HepG2 (cell line): Measurements from ENCODE around the gene STK32C. TPM values are rescaled to one million over a fixed set of nuclear protein-coding genes. Genes with fewer than 3 reads are reported as not detected.

ENCODE experiments used
- CAMTA2 ChIP-seq: sonication (generic); formaldehyde crosslinking; IDR thresholded peaks from 2 replicates; pipeline ENCODE4 v1.4.0; 2020; ENCODE audit warnings: mild to moderate bottlenecking, missing genetic modification reagents, borderline replicate concordance
- EEA1 ChIP-seq: sonication (generic); formaldehyde crosslinking; IDR thresholded peaks from 2 replicates; pipeline ENCODE4 v1.5.1; 2020; ENCODE audit warnings: mild to moderate bottlenecking, missing genetic modification reagents, borderline replicate concordance
- ELF4 ChIP-seq: sonication (generic); formaldehyde crosslinking; IDR thresholded peaks from 2 replicates; pipeline ENCODE4 v1.5.0; 2020; ENCODE audit warnings: missing genetic modification reagents, mild to moderate bottlenecking, moderate library complexity, borderline replicate concordance
- EP300 ChIP-seq, 3 experiments: sonication (generic) in 1 of 3; formaldehyde crosslinking in 1 of 3; IDR thresholded peaks; 2 replicates each; pipeline versions ENCODE4 v1.5.1 to v1.6.1; 2011 to 2020; ENCODE audit warnings: low read depth in 2 of 3, low read length in 2 of 3, borderline replicate concordance in 1 of 3, improper control_type of control experiment in 1 of 3, mild to moderate bottlenecking in 1 of 3, missing genetic modification reagents in 1 of 3, moderate library complexity in 1 of 3
- FOSL2 ChIP-seq: sonication (generic); formaldehyde crosslinking; IDR thresholded peaks from 2 replicates; pipeline ENCODE4 v1.4.0; 2020; ENCODE audit warnings: missing genetic modification reagents
- FOXO1 ChIP-seq: sonication (generic); formaldehyde crosslinking; IDR thresholded peaks from 2 replicates; pipeline ENCODE4 v1.4.0; 2020; ENCODE audit warnings: missing genetic modification reagents
- GPN1 ChIP-seq: sonication (generic); formaldehyde crosslinking; IDR thresholded peaks from 2 replicates; pipeline ENCODE4 v1.5.1; 2020; ENCODE audit warnings: missing genetic modification reagents, borderline replicate concordance
- HNF1B ChIP-seq: sonication (generic); formaldehyde crosslinking; IDR thresholded peaks from 2 replicates; pipeline ENCODE4 v1.5.1; 2020; ENCODE audit warnings: mild to moderate bottlenecking, moderate library complexity, missing genetic modification reagents
- HOXA5 ChIP-seq: sonication (generic); formaldehyde crosslinking; IDR thresholded peaks from 2 replicates; pipeline ENCODE4 v1.4.0; 2020; ENCODE audit warnings: missing genetic modification reagents
- MYC ChIP-seq: sonication (generic); formaldehyde crosslinking; IDR thresholded peaks from 2 replicates; pipeline ENCODE4 v1.9.0; 2021; ENCODE audit warnings: missing genetic modification reagents, borderline replicate concordance
- THAP7 ChIP-seq: sonication (generic); formaldehyde crosslinking; IDR thresholded peaks from 2 replicates; pipeline ENCODE4 v1.8.1; 2023; ENCODE audit warnings: mild to moderate bottlenecking, missing genetic modification reagents
- ZBTB8A ChIP-seq: sonication (generic); formaldehyde crosslinking; IDR thresholded peaks from 2 replicates; pipeline ENCODE4 v1.4.0; 2020; ENCODE audit warnings: mild to moderate bottlenecking, low read depth, missing genetic modification reagents, borderline replicate concordance
- ZNF232 ChIP-seq: sonication (generic); formaldehyde crosslinking; IDR thresholded peaks from 2 replicates; pipeline ENCODE4 v1.4.0; 2020; ENCODE audit warnings: missing genetic modification reagents, borderline replicate concordance
- ZNF879 ChIP-seq: sonication (generic); formaldehyde crosslinking; IDR thresholded peaks from 2 replicates; pipeline ENCODE4 v1.8.1; 2023; ENCODE audit warnings: missing genetic modification reagents
- polyA plus RNA-seq, 8 experiments: library from polyadenylated mRNA; depleted of rRNA in 3 of 8; stranded (reverse) in 7 of 8; unstranded in 1 of 8; fragments of >200 nt; fragmentation: Illumina TruSeq in 4 of 8; extraction: Trizol in 4 of 8; gene quantifications; 2 replicates each; pipeline versions ENCODE4 v1.2.1 to v1.2.3, GENCODE V29; 2011 to 2016; ENCODE audit warnings: low read depth in 4 of 8, missing spikeins in 1 of 8, mixed read lengths in 1 of 8; ENCODE audit not compliant: insufficient read depth in 1 of 8
- total RNA-seq, 5 experiments: library from RNA; depleted of rRNA; stranded (reverse); fragments of >200 nt; fragmentation: Illumina TruSeq; extraction: Trizol; gene quantifications; 2 replicates each; pipeline ENCODE4 v1.2.3, GENCODE V29; 2016; ENCODE audit warnings: low read depth in 1 of 5
- TF ChIP-seq, protein P1 (sequence below): sonication (generic); formaldehyde crosslinking; IDR thresholded peaks from 2 replicates; pipeline ENCODE4 v1.4.0; 2020; ENCODE audit warnings: missing genetic modification reagents
- TF ChIP-seq, protein P2 (sequence below): sonication (generic); formaldehyde crosslinking; IDR thresholded peaks from 2 replicates; pipeline ENCODE4 v1.8.0; 2023; ENCODE audit warnings: mild to moderate bottlenecking, missing genetic modification reagents
- TF ChIP-seq, protein P3 (sequence below): sonication (generic); formaldehyde crosslinking; IDR thresholded peaks from 2 replicates; pipeline ENCODE4 v1.5.0; 2020; ENCODE audit warnings: mild to moderate bottlenecking, missing genetic modification reagents, moderate library complexity
- TF ChIP-seq, protein P4 (sequence below): sonication (generic); formaldehyde crosslinking; IDR thresholded peaks from 2 replicates; pipeline ENCODE4 v1.9.0; 2021; ENCODE audit warnings: missing genetic modification reagents, mild to moderate bottlenecking, borderline replicate concordance

The STK32C gene
- total and polyA plus RNA-seq, 2 of the 13 experiments (the other 11 are each of a cell fraction or from before 2014, with no cell fraction given) = 10.9 to 19.4 TPM

GRCh38 chr10:132311338-132311939 lies 3.7 kb upstream of the STK32C start (continued):
- TF ChIP-seq THAP7 (CRISPR knock-in tag) (no peak), EEA1 (no peak), FOSL2 (CRISPR knock-in tag) (peak; percentile 91), HOXA5 (CRISPR knock-in tag) (no peak), MYC (CRISPR knock-in tag) (peak; percentile 28; the same call in 1 of the 2 replicates), HNF1B (CRISPR knock-in tag) (no peak), ZNF232 (CRISPR knock-in tag) (no peak), ELF4 (CRISPR knock-in tag) (no peak), FOXO1 (CRISPR knock-in tag) (no peak), EP300 (IDR thresholded peaks at IDR 0.05; ENCODE audit: low read depth in 2 of 2, low read length in 2 of 2) (no peak), EP300 (CRISPR knock-in tag; IDR thresholded peaks at IDR 0.05; ENCODE audit: borderline replicate concordance) (peak; percentile 35; the same call in 1 of the 2 replicates), GPN1 (CRISPR knock-in tag) (no peak), ZBTB8A (no peak), ZNF879 (no peak), CAMTA2 (CRISPR knock-in tag) (no peak)
- TF ChIP-seq, protein P1, sequence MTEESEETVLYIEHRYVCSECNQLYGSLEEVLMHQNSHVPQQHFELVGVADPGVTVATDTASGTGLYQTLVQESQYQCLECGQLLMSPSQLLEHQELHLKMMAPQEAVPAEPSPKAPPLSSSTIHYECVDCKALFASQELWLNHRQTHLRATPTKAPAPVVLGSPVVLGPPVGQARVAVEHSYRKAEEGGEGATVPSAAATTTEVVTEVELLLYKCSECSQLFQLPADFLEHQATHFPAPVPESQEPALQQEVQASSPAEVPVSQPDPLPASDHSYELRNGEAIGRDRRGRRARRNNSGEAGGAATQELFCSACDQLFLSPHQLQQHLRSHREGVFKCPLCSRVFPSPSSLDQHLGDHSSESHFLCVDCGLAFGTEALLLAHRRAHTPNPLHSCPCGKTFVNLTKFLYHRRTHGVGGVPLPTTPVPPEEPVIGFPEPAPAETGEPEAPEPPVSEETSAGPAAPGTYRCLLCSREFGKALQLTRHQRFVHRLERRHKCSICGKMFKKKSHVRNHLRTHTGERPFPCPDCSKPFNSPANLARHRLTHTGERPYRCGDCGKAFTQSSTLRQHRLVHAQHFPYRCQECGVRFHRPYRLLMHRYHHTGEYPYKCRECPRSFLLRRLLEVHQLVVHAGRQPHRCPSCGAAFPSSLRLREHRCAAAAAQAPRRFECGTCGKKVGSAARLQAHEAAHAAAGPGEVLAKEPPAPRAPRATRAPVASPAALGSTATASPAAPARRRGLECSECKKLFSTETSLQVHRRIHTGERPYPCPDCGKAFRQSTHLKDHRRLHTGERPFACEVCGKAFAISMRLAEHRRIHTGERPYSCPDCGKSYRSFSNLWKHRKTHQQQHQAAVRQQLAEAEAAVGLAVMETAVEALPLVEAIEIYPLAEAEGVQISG (CRISPR knock-in tag) = 0 out of 2 replicates have a peak, but pooled peaks have one; percentile 7
- TF ChIP-seq, protein P2, sequence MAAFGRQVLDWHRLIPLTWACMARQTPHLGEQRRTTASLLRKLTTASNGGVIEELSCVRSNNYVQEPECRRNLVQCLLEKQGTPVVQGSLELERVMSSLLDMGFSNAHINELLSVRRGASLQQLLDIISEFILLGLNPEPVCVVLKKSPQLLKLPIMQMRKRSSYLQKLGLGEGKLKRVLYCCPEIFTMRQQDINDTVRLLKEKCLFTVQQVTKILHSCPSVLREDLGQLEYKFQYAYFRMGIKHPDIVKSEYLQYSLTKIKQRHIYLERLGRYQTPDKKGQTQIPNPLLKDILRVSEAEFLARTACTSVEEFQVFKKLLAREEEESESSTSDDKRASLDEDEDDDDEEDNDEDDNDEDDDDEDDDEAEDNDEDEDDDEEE = no peak
- TF ChIP-seq, protein P3, sequence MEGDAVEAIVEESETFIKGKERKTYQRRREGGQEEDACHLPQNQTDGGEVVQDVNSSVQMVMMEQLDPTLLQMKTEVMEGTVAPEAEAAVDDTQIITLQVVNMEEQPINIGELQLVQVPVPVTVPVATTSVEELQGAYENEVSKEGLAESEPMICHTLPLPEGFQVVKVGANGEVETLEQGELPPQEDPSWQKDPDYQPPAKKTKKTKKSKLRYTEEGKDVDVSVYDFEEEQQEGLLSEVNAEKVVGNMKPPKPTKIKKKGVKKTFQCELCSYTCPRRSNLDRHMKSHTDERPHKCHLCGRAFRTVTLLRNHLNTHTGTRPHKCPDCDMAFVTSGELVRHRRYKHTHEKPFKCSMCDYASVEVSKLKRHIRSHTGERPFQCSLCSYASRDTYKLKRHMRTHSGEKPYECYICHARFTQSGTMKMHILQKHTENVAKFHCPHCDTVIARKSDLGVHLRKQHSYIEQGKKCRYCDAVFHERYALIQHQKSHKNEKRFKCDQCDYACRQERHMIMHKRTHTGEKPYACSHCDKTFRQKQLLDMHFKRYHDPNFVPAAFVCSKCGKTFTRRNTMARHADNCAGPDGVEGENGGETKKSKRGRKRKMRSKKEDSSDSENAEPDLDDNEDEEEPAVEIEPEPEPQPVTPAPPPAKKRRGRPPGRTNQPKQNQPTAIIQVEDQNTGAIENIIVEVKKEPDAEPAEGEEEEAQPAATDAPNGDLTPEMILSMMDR (CRISPR knock-in tag) = peak; percentile 31; the same call in 1 of the 2 replicates
- TF ChIP-seq, protein P4, sequence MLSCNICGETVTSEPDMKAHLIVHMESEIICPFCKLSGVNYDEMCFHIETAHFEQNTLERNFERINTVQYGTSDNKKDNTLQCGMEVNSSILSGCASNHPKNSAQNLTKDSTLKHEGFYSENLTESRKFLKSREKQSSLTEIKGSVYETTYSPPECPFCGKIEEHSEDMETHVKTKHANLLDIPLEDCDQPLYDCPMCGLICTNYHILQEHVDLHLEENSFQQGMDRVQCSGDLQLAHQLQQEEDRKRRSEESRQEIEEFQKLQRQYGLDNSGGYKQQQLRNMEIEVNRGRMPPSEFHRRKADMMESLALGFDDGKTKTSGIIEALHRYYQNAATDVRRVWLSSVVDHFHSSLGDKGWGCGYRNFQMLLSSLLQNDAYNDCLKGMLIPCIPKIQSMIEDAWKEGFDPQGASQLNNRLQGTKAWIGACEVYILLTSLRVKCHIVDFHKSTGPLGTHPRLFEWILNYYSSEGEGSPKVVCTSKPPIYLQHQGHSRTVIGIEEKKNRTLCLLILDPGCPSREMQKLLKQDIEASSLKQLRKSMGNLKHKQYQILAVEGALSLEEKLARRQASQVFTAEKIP (CRISPR knock-in tag) = no peak
